Stimulated activated CD8-positive, alpha-beta memory T cell treated with anti-CD3 and anti-CD28 coated beads, Interleukin-15, amount 100 ng/mL, for 24 hours (primary cell): Measurements from ENCODE around the gene PRPF38A.
A peak's percentile ranks its signal among the peaks of the same experiment; 100 is the strongest.
"Not testable (repeated sequence)": the region's sequence is repeated elsewhere in the genome, so short reads cannot be mapped to it uniquely, and the experiment has no call there.

ENCODE experiments used
- DNase-seq: peaks from one replicate; pipeline ENCODE4 v3.0.0-alpha.2; 2020; ENCODE audit warnings: low read depth

PRPF38A gene

DNA sequence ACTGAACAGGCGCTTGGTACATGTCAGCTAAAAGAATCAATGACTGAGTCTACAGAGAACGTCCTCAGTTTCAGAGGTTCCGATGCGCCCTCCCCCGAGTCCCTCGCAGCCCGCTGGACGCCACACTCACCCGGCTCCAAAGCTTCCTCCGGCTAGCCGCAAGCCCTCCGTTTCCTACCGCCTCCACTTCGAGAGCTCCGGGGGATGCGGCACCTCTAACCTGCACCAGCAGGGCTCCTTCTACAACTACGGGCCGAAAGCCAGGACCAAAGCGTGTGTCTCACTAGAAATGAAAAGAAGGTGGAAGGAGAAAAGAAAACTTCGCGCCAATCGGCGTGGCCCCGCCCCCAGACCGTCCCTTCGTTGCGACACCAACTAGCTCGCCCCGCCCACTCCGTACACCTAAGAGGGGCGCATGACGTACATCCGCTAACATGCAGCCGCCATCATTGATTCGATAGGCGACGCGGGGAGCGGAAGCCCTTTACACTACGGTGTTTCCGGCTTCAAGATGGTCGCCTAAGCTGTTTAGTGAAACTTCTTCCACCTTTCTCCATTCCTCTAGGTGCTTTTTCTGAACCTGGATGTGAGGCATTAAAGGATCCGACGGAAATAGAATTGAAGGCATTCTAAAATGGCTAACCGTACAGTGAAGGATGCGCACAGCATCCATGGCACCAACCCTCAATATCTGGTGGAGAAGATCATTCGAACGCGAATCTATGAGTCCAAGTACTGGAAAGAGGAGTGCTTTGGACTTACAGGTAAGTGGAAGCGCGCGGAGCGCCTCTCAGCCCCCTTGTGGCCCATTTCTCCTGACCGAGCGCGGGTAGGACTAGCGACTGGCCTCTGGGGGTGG is at the start of gene PRPF38A, which contains the start of gene ORC1:
Gene PRPF38A, plus strand, starts transcription at position 487 of the 859 bp plus-strand sequence. Its CDS starts 148 bp downstream, at position 635.
Gene ORC1, minus strand, starts transcription at position 308 of the 859 bp plus-strand sequence. CDS start 2,200 bp downstream, outside the sequence.
- peak; percentile 94 for DNase-seq

DNA sequence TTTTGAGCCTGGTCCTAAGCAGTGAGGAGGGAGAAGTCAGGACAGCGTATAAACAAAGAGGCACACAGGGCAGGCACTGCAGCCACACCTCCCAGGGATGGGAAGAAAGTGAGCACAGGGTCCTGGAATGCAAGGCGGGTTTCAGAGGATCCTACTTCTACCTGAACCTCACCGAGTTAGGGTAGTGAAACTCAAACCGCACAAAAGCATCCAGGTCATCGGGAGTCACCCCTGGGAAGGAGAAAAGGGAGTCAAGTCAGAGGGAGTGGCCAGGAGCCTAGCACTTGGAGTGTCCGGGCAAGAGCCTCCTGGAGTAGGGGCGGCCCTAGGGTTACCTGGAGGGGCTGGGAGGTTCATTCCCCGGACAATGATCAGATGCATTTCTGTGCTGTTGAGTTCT is 49.0 kb upstream of the PRPF38A start:
- DNase-seq: no peak

GRCh38 chr1:52355847-52356505 is 48.4 kb upstream of the PRPF38A start:
- no peak for DNase-seq

GRCh38 chr1:52356818-52357355 is 47.5 kb upstream of the PRPF38A start:
- no peak for DNase-seq

- no peak for DNase-seq
Measured at GRCh38 chr1:52357397-52357796, 47.0 kb upstream of the PRPF38A start.

DNA sequence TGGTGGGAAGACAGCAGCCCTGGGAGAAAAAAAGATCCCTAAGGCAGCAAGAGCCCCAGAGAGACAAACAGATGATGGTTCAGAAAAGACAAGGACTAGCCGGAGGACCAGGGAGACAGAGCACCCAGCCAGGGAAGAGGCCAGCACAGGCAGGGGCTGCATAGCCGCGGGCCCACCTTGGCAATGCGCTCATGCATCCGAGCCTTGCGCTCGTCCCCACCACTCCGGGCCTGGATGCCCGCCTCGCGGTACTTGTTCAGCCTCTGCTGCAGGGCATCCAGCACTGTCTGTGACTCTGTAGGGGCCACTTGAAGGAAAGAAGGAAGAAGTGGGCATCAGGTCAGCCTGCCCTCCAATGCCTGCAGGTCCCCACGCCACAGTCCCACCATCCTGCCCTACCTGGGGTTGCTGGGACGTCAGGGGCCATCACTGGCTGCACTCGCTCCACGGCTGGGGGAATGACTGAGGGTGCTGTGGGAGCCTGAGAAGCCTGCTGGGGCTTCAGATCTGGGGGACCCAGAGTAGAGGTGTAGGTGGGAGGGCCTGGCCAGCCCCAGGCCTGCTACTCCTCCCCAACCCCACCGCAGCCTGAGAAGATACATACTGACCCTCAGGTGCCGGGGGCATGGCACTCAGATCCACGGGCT is 45.4 kb upstream of the PRPF38A start:
- DNase-seq: no peak

- no peak for DNase-seq
Measured at GRCh38 chr1:52359676-52360594, 44.5 kb upstream of the PRPF38A start.

- DNase-seq: no peak
Measured at GRCh38 chr1:52360595-52360968, 43.8 kb upstream of the PRPF38A start.

GRCh38 chr1:52364235-52364839 is 40.1 kb upstream of the PRPF38A start:
- no peak for DNase-seq

- DNase-seq: no peak
Measured at GRCh38 chr1:52365071-52365745, 39.2 kb upstream of the PRPF38A start.

DNA sequence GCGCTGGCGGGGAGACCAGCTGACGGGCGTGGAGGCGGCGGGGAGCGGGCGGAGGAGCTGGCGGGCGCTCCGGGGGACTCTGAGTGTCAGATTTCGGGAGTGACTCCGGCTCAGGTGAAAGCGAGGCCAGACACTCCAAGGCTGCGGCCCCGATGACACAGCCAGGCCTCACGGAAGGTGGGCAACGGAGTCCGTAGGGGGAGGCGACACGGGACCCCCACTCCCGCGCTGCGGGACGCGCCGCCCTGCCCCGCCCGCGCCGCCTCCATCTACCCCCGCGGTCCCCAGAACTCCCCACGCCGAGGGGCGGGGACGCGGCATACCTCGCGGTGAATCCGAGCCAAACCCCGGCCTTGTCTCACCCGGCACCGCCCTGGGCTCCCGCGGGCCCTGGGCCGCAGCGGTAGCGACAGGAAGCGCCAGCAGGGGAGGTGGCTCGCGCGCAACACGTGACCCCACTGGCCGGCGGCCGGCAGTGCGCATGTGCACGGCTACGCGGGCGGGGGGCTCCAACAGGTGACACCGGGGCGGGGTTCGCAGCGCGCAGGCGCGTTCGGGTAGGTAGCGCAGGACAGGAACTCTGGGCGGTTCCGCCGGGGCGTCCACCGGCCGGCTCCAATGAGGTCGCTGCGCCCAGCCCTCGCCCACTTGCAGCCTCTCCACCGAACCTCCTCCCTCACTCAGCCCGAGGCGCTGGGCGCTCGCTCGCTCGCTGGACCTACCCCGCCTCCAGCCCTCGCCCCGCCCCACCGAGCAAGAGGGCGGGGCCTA is 38.5 kb upstream of the PRPF38A start, which contains the start of gene CC2D1B:
Gene CC2D1B, minus strand, starts transcription at position 460 of the 771 bp plus-strand sequence. CDS start 1,585 bp downstream, outside the sequence.
- DNase-seq: peak; percentile 96

GRCh38 chr1:52366517-52366827 is 37.9 kb upstream of the PRPF38A start:
- DNase-seq: no peak

GRCh38 chr1:52367272-52367671 is 37.1 kb upstream of the PRPF38A start:
- DNase-seq: no peak

- no peak for DNase-seq
Measured at GRCh38 chr1:52368383-52369172, 35.8 kb upstream of the PRPF38A start.

DNA sequence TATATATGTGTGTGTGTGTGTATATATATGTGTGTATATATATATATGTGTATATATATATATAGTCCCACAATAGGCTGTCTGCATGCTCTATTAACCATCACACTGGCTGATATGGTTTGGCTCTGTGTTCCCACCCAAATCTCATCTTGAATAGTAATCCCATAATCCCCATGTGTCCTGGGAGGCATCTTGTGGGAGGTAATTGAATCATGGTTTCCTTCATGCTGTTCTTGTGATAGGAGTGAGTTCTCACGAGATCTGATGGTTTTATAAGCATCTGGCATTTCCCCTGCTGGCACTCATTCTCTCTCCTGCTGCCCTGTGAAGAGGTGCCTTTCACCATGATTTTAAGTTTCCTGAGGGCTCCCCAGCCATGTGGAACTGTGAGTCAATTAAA is 34.6 kb upstream of the PRPF38A start:
- DNase-seq: not testable (repeated sequence)

DNA sequence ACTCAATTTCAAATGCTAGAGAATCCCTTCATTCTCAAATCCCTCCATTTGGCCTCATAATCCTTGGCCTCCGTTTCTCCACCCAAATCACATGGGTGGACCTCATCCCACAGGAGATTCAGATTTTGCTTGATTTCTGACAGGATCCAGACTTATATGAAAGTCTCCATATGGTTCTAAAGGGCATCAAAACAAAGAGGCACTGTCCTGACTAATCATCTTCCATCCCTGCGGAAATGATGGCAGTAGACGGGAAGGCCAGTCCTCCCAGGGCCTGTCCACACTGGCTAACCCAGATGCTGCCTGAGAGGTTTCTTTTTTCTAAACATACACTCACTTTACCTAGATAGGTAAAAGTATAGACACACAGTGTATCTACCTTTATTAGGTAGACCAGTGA is 19.0 kb upstream of the PRPF38A start:
- no peak for DNase-seq

DNA sequence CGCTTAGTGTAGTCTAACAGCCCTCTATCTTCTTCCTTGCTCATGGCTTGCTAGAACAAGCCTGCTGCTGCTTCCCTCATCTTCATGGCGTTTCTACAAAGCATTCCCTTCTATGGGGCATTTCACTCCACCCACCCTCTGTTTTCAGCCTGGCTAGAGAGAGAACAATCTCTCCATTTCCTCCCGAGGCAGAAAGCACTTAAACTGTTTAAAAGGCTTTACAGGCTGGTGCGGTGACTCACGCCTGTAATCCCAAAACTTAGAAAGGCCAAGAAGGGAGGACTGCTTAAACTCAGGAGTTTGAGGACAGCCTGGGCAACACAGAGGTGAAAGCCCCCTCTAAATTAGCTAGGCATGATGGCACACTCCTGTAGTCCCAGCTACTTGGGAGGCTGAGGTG is 17.9 kb upstream of the PRPF38A start:
- no peak for DNase-seq

DNA sequence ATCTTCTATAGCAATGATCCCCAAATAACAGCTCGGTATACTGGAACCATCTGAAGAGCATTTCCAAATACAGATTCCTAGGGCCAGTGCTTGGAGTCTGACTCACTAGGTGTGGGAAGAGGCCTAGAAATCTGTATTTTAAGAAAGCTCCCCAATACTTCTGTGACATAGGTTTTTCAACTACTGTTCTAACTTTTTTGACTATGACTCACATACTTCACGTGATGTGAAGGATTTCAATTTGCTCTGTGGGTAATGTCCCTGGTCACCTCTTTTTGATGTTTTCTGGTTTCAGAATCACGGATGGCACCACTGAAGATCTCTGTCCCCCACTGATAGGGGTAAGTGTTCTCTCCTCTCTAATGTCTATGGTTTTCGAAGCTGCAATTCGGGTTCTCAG is 11.2 kb upstream of the PRPF38A start:
- DNase-seq: no peak

- no peak for DNase-seq
Measured at GRCh38 chr1:52399629-52400028, 4.8 kb upstream of the PRPF38A start.
